ENCODE results near the gene CRTC1.

- TF ChIP-seq NFRKB (IDR thresholded peaks at IDR 0.05) (no peak), FOXA1 (IDR thresholded peaks at IDR 0.05) (no peak), ZNF384 (IDR thresholded peaks at IDR 0.05) (no peak), ARNT (IDR thresholded peaks at IDR 0.05) (no peak), SUZ12 (IDR thresholded peaks at IDR 0.05) (no peak), TARDBP (IDR thresholded peaks at IDR 0.05) (no peak), PKNOX1 (IDR thresholded peaks at IDR 0.05) (no peak), HDGF (IDR thresholded peaks at IDR 0.05; ENCODE audit: borderline replicate concordance) (no peak), ELF4 (IDR thresholded peaks at IDR 0.05) (no peak), FOXM1 (IDR thresholded peaks at IDR 0.05; ENCODE audit: borderline replicate concordance) (no peak), SP1 (IDR thresholded peaks at IDR 0.05) (no peak), CTBP1 (IDR thresholded peaks at IDR 0.05; ENCODE audit: borderline replicate concordance) (no peak), FOXK2 (IDR thresholded peaks at IDR 0.05) (no peak)
Observed at GRCh38 chr19:18659281-18660050, 24.0 kb upstream of the CRTC1 start.
